Spleen (tissue), 11 donors: Measurements from ENCODE around the gene GET4. TPM values are rescaled to one million over a fixed set of nuclear protein-coding genes. Genes with fewer than 3 reads are reported as not detected.
A peak's percentile ranks its signal among the peaks of the same experiment; 100 is the strongest.

Experiments
- DNase-seq: peaks from one replicate; pipeline ENCODE4 v3.0.0-alpha.2; 2020
- H3K27ac ChIP-seq, 8 donors: fragments of 200-600 bp; sonication (generic) in 7 of 8; 1 replicate in 4 of 8; 2 replicates in 4 of 8; pipeline versions ENCODE4 v1.5.0 to v1.8.0; 2016 to 2021; ENCODE audit warnings: inconsistent platforms in 4 of 8, mild to moderate bottlenecking in 4 of 8, moderate library complexity in 1 of 8
- H3K27me3 ChIP-seq, 7 donors: fragments of 200-600 bp; sonication (generic) in 6 of 7; replicated peaks in 1 of 7; 1 replicate in 4 of 7; 2 replicates in 3 of 7; pipeline versions ENCODE4 v1.5.0 to v1.8.0; 2016 to 2021; ENCODE audit warnings: inconsistent platforms in 3 of 7, mild to moderate bottlenecking in 1 of 7
- H3K36me3 ChIP-seq, 6 donors: fragments of 200-600 bp; sonication (generic) in 5 of 6; 1 replicate in 4 of 6; 2 replicates in 2 of 6; pipeline versions ENCODE4 v1.5.0 to v1.8.0; 2016 to 2021; ENCODE audit warnings: inconsistent platforms in 2 of 6
- H3K4me1 ChIP-seq, 6 donors: fragments of 200-600 bp; sonication (generic) in 5 of 6; 1 replicate in 3 of 6; 2 replicates in 3 of 6; pipeline versions ENCODE4 v1.5.0 to v1.8.0; 2016 to 2021; ENCODE audit warnings: inconsistent platforms in 3 of 6
- H3K4me3 ChIP-seq, 8 donors: fragments of 200-600 bp; sonication (generic) in 7 of 8; 1 replicate in 4 of 8; 2 replicates in 4 of 8; pipeline versions ENCODE4 v1.5.0 to v1.8.0; 2016 to 2021; ENCODE audit warnings: inconsistent platforms in 4 of 8, mild to moderate bottlenecking in 4 of 8, moderate library complexity in 2 of 8
- H3K9me3 ChIP-seq, 8 donors: fragments of 200-600 bp; sonication (generic) in 7 of 8; 1 replicate in 4 of 8; 2 replicates in 4 of 8; pipeline versions ENCODE4 v1.5.0 to v1.8.0; 2016 to 2021; ENCODE audit warnings: inconsistent platforms in 4 of 8
- POLR2A ChIP-seq, 3 donors: fragments of 450-650 bp; IDR thresholded peaks; one replicate each; pipeline ENCODE4 v1.5.1; 2017; ENCODE audit warnings: antibody characterized with exemption in 3 of 3, mild to moderate bottlenecking in 1 of 3
- POLR2AphosphoS5 ChIP-seq, 3 donors: sonication (generic); formaldehyde crosslinking; IDR thresholded peaks; one replicate each; pipeline ENCODE4 v1.5.1; 2017; ENCODE audit warnings: antibody characterized with exemption in 3 of 3
- WGBS, 5 donors: extraction: QIAGEN DNeasy Blood & Tissue Kit in 3 of 5; methylation state at CpG; one replicate each; pipeline versions ENCODE4 v1.1.5 to v1.1.7; 2013 to 2018; 5-methylcytosine and 5-hydroxymethylcytosine counted together
- intact Hi-C: fragments of 100-400 bp; cut with DNase I; formaldehyde crosslinking; loops from one replicate; pipeline ENCODE4 v1.15.0; 2023; ENCODE audit warnings: low total_unique reads
- polyA plus RNA-seq, 3 donors: library from polyadenylated mRNA; stranded (reverse); fragments of 200-250 nt; gene quantifications; one replicate each; pipeline ENCODE4 v1.2.1, GENCODE V29; 2013
- total RNA-seq, 7 donors: library from RNA; depleted of rRNA in 3 of 7; stranded (reverse); fragments of >200 nt in 3 of 7; fragmentation: NEBNext Ultra II Directional in 4 of 7; extraction: Animal tissue kit (Norgen Biotek cat#: 25700) in 4 of 7; gene quantifications; one replicate each; pipeline versions ENCODE4 v1.1.0 to v1.2.1, GENCODE V29; 2016 to 2021
- TF ChIP-seq, protein P1 (sequence below), 11 experiments: fragments of 200-600 bp in 7 of 11; fragments of 450-650 bp in 4 of 11; sonication (generic) in 4 of 11; IDR thresholded peaks in 8 of 11; conservative IDR thresholded peaks in 3 of 11; 1 replicate in 7 of 11; 2 replicates in 4 of 11; pipeline versions ENCODE4 v1.4.0 to v1.8.0; 2016 to 2021; ENCODE audit warnings: antibody characterized with exemption in 11 of 11, inconsistent platforms in 4 of 11, mild to moderate bottlenecking in 1 of 11
- donor health status: healthy with polysubstance abuse.
- donor health status: DM: no; HTN: no; CAD: no; lungs with moderate emphysema.
- donor health status: DM: no; HTN: no; CAD: no.
- donor health status: Bipolar disorder and iron deficiency.
- donor health status: healthy.
- donor health status: DM: no; HTN: no; CAD: no.
- donor health status: DM: yes; HTN: yes; CAD: no.

Gene GET4
- total and polyA plus RNA-seq, 10 donors, result 25.4 to 63.0 (median 36.1) TPM

- Histone ChIP-seq H3K4me1 (peaks cover 21 to 86% (median 64%) of the 10 kb centered on the region in 6 donors), H3K4me3 (no peak overlapping the region), H3K9me3 (no peaks in the 10 kb centered on the region), H3K27me3 (no peaks in the 10 kb centered on the region), H3K27ac (no peak overlapping the region), H3K36me3 (peaks cover 0 to 41% (median 0%) of the 10 kb centered on the region in 6 donors)
- no peak for TF ChIP-seq POLR2A (IDR thresholded peaks at IDR 0.05)
- no peak for TF ChIP-seq POLR2AphosphoS5 (IDR thresholded peaks at IDR 0.05)
- TF ChIP-seq, protein P1, sequence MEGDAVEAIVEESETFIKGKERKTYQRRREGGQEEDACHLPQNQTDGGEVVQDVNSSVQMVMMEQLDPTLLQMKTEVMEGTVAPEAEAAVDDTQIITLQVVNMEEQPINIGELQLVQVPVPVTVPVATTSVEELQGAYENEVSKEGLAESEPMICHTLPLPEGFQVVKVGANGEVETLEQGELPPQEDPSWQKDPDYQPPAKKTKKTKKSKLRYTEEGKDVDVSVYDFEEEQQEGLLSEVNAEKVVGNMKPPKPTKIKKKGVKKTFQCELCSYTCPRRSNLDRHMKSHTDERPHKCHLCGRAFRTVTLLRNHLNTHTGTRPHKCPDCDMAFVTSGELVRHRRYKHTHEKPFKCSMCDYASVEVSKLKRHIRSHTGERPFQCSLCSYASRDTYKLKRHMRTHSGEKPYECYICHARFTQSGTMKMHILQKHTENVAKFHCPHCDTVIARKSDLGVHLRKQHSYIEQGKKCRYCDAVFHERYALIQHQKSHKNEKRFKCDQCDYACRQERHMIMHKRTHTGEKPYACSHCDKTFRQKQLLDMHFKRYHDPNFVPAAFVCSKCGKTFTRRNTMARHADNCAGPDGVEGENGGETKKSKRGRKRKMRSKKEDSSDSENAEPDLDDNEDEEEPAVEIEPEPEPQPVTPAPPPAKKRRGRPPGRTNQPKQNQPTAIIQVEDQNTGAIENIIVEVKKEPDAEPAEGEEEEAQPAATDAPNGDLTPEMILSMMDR (IDR thresholded peaks at IDR 0.05 in 8 of 11, conservative IDR thresholded peaks at IDR 0.05 in 3 of 11), result no peak
- 88 to 93% (median 92%) methylated on average over 15 of the region's 15 CpGs for WGBS, 5 donors
- peak; percentile 80 for DNase-seq
- intact Hi-C loops, result no loop called here
Observed at GRCh38 chr7:879093-879492, 2.7 kb downstream of the GET4 start.

DNA sequence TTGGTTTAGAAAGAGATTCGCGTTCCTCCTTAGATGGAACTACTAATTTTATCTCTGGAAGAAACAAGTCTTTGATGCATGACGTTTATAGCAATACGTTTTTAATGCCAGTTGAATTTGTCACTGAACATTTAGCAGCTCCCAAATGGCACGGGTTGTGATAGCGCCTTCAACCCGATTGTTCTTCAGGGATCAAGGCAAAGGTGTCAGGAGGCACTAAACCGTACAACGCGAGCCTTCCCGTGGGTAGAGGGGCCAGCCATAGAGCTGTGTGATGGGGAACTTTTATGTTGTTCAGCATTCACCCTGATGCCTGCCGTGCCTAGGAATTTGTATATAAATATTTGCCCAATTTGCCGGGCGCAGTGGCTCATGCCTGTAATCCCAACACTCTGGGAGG lies 3.4 kb downstream of the GET4 start:
- Histone ChIP-seq H3K9me3 (no peaks in the 10 kb centered on the region), H3K36me3 (peaks cover 0 to 41% (median 0%) of the 10 kb centered on the region in 6 donors), H3K4me1 (peaks cover 22 to 86% (median 69%) of the 10 kb centered on the region in 6 donors), H3K4me3 (no peak overlapping the region), H3K27ac (no peak overlapping the region), H3K27me3 (no peaks in the 10 kb centered on the region)
- 80 to 94% (median 86%) methylated on average over 14 of the region's 14 CpGs for WGBS, 5 donors
- DNase-seq, result no peak
- no peak for TF ChIP-seq POLR2A (IDR thresholded peaks at IDR 0.05)
- no peak for TF ChIP-seq POLR2AphosphoS5 (IDR thresholded peaks at IDR 0.05)
- intact Hi-C loops, result no loop called here

GRCh38 chr7:880450-880849 lies 4.1 kb downstream of the GET4 start:
- Histone ChIP-seq H3K4me3 (no peak overlapping the region), H3K27me3 (no peaks in the 10 kb centered on the region), H3K27ac (no peak overlapping the region), H3K4me1 (peaks cover 27 to 86% (median 70%) of the 10 kb centered on the region in 6 donors), H3K36me3 (peaks cover 0 to 41% (median 0%) of the 10 kb centered on the region in 6 donors), H3K9me3 (no peaks in the 10 kb centered on the region)
- peak; percentile 69 for DNase-seq
- TF ChIP-seq POLR2AphosphoS5 (IDR thresholded peaks at IDR 0.05) (peak in 1 of 3 donors; percentile 21), POLR2A (IDR thresholded peaks at IDR 0.05) (no peak)
- intact Hi-C loops, result no loop called here
- WGBS, 5 donors, result 82 to 92% (median 88%) methylated on average over 11 to 15 of the region's 15 CpGs

- Histone ChIP-seq H3K36me3 (peaks cover 0 to 51% (median 6%) of the 10 kb centered on the region in 6 donors), H3K27ac (no peak overlapping the region), H3K4me3 (no peak overlapping the region), H3K9me3 (no peaks in the 10 kb centered on the region), H3K4me1 (peaks cover 27 to 90% (median 68%) of the 10 kb centered on the region in 6 donors), H3K27me3 (no peaks in the 10 kb centered on the region)
- TF ChIP-seq POLR2AphosphoS5 (IDR thresholded peaks at IDR 0.05) (no peak), POLR2A (IDR thresholded peaks at IDR 0.05) (no peak)
- TF ChIP-seq, protein P1 (IDR thresholded peaks at IDR 0.05 in 8 of 11, conservative IDR thresholded peaks at IDR 0.05 in 3 of 11), result no peak
- intact Hi-C loops, result no loop called here
- 93 to 97% (median 94%) methylated on average over 20 of the region's 20 CpGs for WGBS, 5 donors
- DNase-seq, result peak; percentile 14
Observed at GRCh38 chr7:881441-882234, 5.3 kb downstream of the GET4 start.

DNA sequence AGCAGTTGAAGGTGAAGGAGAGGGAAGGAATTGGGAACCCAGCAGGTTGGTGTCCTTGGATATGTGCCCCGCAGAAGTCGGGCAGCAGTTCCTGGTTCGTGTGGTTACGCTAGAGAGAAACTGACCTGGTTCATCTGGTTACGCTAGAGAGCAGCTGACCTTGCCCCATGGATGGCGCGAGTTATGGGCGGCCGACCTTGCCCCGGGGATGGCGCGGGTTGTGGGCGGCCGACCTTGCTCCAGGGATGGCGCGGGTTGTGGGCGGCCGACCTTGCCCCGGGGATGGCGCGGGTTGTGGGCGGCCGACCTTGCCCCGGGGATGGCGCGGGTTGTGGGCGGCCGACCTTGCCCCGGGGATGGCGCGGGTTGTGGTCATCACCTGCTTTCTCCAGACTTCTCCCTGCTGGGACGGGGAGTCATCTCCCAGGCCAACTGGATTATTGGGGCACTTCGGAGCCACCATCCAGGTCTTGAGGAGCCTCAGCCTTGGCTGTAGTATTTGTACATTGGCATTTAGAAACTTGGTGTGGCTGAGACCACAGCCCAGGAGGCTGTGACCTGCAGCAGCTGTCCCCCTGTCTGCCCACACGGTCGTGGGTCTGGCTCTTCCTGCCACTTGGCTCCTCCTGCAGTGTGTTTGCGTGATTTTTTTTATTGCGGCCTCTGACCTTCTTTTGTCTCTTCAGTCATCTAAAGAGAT lies 6.1 kb downstream of the GET4 start:
- H3K4me1 ChIP-seq, result peaks cover 27 to 88% (median 68%) of the 10 kb centered on the region in 6 donors
- peak; percentile 68 for DNase-seq
- no peaks in the 10 kb centered on the region for H3K27me3 ChIP-seq
- intact Hi-C loops, result no loop called here
- peaks cover 0 to 60% (median 15%) of the 10 kb centered on the region in 6 donors for H3K36me3 ChIP-seq
- TF ChIP-seq POLR2AphosphoS5 (IDR thresholded peaks at IDR 0.05), result peak in 1 of 3 donors; percentile 12
- TF ChIP-seq, protein P1 (IDR thresholded peaks at IDR 0.05 in 8 of 11, conservative IDR thresholded peaks at IDR 0.05 in 3 of 11), result no peak
- H3K9me3 ChIP-seq, result no peaks in the 10 kb centered on the region
- 88 to 92% (median 89%) methylated on average over 31 to 37 of the region's 37 CpGs for WGBS, 5 donors
- no peak overlapping the region for H3K27ac ChIP-seq
- no peak overlapping the region for H3K4me3 ChIP-seq
